Activated CD8-positive, alpha-beta memory T cell treated with anti-CD3 and anti-CD28 coated beads, Interleukin-2, amount 50 U/mL, for 1 hour (primary cell): Measurements from ENCODE around the gene IFNL2.
"Not testable (repeated sequence)": the region's sequence is repeated elsewhere in the genome, so short reads cannot be mapped to it uniquely, and the experiment has no call there.

Source experiments
- DNase-seq: peaks from one replicate; pipeline ENCODE4 v3.0.0-alpha.2; 2020; ENCODE audit errors: extremely low read depth

IFNL2 gene

DNA sequence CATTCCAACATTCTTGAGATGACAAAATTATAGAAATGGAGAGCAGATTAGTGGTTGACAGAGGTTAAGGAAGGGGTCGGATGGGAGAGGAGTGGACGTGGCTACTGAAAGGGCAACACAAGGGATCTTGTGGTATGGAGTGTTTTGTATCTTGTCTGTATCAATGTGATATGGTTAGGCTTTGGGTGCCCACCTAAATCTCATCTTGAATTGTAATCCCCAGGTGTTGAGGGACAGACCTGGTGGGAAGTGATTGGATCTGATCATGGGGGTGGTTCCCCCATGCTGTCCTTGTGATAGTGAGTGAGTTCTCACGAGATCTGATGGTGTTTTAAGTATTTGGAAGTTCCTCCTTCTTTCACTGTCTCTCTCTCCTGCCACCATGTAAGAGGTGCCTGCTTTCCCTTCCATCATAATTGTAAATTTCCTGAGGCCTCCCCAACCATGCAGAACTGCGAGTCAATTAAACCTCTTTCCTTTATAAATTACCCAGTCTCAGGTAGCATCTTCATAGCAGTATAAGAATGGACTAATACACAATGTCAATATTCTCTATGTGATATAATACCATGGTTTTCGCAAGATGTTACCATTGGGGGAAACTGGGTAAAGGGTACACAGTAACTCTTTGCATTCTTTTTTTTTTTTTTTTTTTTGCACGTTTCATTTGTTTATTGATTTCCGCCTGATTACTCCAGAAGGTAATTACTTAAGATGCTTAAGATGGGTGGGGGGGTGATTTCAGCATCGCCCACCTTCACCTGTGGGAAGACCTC, 14.6 kb upstream of the IFNL2 start:
- DNase-seq: no peak

DNA sequence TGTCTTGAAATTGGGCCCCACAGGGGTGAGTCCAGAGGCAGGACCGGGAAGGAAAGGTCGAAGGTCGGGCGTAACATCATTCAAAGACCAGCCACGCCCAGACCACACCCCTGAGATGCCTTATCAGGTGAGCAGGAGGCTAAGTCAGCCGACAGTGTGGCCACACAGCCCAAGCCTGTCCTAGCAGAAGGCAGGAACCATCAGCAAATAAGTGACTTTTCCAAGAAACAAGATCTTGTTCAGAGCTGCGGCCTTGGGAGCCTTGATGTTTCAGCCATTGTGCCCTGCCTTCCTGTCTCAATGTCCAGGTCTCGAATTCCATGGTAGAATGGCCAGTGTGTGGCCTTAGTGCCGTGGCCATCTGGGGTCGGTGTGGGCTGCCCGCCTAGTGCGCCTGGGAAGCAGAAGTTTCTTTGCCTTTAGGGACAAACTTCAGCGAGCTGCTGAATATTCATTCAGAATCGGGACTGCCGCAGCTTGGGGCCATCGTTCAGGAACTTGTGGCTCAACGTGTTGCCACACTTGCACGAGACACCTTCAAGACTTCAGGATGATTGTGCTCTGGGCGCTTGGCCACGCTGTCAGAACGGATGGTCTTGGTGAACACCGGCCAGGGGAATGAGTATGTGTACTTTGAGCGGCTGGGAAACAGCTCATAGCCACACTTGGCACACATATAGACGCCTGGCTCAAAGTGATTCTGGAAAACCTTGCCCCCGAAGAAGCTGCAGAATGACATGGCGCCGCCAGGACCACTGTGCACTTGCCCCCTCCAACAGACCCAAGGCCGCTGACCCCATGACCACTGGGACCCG, 13.5 kb upstream of the IFNL2 start:
- no peak for DNase-seq

DNA sequence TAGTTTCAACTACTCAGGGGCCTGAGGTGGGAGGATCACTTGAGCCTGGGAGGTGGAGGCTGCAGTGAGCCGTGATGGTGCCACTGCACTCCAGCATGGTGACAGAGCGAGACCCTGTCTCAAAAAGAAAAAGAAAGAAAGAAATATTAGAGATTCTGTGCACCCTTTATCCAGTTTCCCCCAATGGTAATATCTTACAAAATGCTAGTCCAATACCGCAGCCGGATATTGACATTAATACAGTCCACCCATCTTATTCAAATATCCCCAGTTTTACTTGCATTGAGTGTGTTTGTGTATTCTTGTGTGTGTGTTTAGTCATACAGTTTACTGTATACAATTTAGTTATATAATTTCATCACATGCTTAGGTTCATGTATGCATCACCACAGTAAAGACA, 11.0 kb upstream of the IFNL2 start:
- no peak for DNase-seq

DNA sequence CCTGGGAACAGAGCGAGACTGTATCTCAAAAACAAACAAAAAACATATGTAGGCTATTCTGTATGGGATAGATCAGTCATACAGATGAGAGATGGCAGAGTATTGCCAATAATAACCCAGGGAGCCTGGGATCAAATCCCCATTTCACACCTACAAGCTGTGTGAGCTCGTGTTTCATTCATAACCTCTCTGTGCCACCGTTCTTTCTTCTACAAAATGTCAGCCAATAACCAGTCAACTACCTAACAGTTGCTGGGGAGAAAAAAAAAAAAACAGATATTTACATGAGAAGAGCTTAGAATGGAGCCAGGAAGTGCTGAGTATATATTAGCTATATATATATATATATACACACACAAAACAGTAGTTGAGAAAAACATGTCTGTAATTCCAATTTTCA, 6.5 kb upstream of the IFNL2 start:
- no peak for DNase-seq

DNA sequence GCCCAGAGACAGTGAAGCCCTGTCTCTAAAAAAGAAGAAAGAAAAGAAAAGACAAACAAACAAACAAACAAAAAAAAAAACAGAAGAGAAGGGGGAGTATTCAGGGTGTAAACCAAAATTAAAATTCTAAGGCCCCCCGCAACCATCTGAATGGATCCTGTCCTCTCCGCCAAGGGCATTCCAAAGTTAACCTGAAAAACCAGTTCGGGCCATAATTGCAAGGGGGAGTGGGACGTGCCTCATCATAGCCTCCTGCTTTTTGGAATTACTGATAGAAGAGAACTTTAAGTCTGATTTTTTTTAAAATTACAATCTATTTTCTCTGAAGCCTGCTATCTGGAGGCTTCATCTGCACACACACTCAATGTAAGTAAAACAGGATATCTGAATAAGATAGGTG, 5.7 kb upstream of the IFNL2 start:
- no peak for DNase-seq

DNA sequence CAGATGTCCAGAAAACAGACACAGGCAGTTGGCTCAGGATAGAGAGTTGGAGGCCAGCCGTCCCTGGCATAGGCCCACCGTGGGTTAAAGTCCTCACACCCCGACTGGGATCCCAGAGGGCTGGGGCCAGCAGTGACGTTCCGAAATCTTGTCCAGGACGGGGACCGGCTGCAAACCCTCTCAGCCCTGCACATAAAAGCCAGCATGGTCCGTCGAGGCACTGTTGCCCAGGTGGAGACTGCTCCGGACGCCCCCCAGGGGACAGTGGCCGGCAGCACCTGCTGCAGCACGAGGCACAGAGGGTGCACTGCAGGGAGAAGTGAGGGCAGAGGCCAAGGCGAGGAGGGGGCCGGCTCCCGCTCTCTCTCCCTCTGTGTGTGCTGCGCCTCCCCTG, 4.3 kb upstream of the IFNL2 start:
- no peak for DNase-seq

DNA sequence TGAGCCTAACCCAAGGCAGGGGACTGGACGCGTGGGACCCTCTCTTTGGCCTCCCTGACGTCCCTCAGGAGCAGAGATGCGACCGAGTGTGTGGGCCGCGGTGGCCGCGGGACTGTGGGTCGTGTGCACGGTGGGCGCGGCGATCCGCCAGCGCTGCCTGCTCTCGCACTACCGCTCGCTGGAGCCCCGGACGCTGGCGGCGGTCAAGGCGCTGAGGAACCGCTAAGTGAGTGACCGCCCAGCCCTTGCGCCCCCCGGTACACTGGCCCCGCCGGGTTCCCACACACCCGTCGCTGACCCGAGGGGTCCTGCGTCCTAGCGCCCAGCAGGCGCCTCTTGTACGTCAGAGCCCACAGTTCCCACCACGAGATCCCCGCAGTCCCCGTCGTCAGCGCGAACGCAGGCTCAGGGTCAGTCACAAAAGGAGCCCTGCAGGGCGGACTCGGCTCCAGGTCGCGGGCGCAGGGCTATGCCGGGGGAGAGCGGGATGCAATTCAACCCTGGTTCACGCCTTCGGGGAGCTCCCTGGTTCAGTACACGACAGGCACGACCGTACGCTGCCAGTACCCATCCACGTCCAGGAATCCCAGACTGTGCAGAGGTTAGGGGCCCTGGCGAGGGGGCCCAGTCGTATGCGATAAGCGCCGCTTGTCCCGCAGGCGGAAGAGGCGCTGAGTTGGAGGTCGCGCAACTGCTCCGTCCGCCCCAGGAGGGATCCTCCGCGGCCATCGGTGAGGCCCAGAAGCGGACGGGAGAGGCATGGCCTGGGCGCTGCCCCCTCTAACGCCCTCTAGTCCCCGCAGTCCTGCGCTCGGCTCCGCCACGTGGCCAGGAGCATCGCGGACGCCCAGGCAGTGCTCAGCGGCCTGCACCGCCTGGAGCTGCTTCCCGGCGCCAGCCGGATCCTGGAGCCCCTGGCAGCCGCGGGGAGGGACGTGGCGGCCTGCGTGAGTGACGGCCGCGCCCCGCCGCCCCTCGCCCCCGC, 3.6 kb upstream of the IFNL2 start:
- no peak for DNase-seq

DNA sequence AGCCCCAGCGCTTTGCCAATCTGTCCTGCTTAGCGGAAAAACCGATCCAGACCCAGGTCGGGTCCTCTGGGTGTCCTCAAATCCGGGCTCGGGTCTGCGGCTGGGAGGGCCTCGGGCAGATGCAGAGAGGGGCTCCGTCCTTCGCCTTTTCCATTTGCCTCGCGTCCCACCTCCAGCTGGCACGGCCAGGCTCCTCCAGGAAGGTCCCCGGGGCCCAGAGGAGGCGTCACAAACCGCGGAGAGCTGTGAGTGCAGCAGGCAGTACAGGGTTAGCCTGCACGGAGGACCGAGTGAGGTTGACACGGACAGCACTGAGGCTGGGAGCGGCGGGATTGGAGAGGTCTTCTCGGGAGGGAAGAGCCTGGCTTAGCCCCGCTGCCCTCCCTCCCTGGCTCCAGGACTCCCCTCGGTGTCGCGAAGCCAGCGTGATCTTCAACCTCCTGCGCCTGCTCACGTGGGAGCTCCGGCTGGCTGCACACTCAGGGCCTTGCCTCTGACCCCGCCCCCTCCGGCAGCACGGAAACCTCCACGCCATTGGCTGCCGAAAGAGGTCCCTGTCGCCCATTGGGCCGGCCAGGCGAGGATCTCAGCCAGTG, 2.8 kb upstream of the IFNL2 start:
- DNase-seq: no peak

DNA sequence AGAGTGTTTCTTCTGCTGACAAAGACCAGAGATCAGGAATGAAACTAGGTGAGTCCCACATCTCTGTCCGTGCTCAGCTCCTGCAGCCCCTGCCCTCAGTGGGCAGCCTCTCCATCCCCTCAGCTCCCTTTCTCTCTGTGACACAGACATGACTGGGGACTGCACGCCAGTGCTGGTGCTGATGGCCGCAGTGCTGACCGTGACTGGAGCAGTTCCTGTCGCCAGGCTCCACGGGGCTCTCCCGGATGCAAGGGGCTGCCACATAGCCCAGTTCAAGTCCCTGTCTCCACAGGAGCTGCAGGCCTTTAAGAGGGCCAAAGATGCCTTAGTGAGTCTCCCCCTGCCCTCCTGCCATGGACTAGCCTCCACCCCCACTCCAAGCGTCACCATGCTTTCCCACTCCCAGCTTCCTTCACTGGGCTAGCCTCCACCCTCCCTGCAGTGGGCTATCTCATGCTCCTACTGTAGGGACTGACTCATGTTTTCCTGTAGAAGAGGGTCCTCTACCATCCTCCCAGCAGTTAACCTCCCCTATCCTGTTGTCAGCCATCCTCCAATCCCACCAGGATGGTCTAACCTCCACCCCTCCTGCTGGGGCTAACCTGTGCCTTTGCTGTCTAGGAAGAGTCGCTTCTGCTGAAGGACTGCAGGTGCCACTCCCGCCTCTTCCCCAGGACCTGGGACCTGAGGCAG, 481 bp downstream of the IFNL2 start:
- DNase-seq: not testable (repeated sequence)

DNA sequence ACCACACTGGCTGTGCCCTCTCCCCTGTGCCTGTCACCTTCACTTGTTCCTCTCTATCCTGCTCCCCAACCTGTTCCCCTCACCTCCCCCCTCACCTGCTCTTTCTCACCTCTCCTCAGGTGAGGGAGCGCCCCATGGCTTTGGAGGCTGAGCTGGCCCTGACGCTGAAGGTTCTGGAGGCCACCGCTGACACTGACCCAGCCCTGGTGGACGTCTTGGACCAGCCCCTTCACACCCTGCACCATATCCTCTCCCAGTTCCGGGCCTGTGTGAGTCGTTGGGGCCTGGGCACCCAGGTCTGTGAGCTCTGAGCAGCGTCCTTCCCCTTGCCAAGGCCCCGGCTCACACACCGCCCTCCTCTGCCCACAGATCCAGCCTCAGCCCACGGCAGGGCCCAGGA, 1.2 kb downstream of the IFNL2 start:
- not testable (repeated sequence) for DNase-seq

DNA sequence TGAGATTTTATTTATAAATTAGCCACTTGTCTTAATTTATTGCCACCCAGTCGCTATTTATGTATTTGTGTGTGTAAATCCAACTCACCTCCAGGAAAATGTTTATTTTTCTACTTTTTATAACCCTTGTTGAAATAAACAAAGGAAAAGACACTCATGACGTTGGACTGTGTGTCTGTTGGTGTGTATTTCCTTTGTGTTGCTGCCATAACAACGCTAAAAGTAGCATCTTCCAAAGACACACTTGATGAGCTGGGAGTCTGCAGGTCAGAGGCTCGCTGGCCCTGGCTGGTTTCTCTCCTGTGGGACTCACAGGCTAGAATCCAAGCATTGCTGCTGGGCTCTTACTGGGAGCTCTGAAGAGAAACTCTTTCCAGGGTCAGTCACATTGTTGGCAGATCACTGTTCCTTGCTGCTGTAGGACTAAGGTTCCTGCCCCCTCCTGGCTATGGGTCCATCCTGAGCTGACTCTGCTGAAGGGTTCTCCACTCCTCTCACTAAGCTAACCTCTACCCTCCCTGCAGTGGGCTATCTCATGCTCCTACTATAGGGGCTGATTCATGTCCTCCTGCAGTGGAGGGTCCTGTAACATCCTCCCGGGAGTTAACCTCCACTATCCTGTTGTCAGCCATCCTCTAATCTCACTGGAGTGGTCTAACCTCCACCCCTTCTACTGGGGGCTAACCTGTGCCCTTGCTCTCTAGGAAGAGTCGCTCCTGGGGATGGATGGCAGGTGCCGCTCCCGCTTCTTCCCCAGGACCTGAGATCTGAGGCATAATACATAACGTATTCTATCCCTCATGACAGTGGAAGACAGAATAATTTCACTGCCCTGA, 2.1 kb downstream of the IFNL2 start:
- DNase-seq: no peak

DNA sequence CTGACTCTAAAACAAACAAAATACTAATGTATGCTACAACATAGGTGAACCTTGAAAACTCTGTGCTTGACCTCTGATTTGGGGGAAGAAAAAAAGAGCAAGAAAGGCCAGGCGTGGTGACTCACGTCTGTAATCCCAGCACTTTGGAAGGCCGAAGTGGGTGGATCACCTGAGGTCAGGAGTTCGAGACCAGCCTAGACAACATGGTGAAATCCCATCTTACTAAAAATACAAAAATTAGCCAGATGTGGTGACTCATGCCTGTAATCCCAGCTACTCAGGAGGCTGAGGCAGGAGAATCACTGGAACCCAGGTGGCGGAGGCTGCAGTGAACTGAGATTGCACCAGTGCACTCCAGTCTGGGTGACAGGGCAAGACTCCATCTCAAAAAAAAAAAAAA, 5.7 kb downstream of the IFNL2 start:
- not testable (repeated sequence) for DNase-seq

DNA sequence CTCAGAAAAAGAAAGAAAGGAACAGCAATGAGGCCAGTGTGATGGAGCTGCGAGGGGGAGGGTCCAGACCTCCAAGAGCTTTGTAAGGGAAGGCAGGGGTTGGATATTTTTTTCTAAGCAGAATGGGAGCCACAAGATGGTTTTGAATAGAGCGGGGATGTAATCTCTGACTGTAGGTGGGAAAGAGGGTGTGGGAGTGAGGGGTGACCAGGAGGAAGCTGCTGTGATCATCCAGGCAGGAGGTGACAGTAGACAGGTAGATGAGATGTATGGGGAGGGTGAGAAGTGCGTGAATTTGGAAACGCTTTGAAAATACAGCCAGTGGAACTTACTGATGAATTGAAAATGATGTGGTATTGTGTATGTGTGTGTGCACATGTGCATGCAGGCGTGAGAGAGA, 7.4 kb downstream of the IFNL2 start:
- no peak for DNase-seq

DNA sequence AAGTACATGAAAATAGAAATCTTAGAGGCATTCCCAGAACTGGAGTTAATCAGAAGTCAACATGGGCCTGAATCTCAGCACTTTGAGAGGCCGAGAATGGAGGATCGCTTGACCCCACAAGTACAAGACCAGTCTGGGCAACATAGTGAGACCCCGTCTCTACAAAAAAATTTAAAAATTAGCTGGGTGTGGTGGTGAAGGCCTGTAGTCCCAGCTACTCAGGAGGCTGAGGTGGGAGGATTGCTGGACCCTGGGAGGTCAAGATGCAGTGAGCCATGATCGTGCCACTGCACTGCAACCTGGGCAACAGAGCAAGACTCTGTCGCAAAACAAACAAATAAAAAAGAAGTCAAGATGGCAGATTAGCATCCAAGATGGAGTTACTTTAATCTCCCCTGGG, 8.5 kb downstream of the IFNL2 start:
- no peak for DNase-seq

DNA sequence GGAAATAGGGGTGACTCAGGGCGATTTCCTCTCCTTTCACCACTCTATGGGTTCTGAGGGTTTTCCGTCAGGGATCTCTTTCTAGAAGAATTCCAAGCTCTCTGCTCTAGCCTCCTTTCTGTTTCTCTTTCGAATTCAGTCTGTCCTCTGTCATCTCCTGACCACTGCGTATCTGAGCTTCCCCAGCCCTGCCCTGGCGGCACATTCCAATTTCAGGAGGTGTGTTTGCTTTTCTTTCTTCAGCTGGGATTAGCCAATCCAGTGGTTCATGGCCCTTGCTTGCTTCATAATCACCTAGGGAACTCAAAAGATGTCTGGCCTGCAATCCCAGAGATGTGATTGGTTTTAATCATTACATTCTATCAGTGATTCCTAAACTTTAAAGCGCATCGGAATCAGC, 9.4 kb downstream of the IFNL2 start:
- DNase-seq: no peak

DNA sequence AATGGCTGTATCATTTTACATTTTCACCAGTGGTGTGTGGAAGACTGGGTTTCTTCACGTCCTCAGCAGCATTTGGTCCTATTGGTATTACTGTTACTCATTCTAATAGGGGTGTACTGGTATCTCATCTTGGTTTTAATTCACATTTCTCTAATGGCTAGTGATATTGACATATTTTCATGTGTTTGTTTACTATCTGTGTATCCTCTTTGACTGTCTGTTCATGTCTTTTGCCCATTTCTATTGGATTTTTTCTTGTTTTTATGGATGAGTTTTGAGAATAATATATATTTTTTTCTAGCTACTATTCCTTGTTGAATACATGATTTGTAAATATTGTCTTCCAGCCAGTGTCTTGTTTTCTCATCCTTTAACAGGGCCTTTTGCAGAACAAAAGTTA, 13.8 kb downstream of the IFNL2 start:
- DNase-seq: no peak

DNA sequence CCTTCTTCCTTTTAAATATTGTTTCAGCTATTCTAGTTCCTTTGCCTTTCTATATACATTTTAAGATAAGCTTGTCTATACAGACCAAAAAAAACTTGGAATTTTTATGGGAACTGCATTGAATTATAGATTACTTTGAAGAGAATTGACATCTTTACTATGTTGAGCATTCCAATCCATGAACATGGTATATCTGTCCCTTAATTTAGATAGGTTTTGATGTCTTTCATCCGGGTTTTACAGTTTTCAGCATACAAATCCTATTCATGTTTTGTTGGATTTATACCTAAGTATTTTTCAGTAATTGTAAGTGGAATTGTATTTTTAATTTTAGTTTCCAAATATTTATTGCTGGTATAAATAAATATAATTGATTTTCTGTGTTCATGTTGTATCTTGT, 15.8 kb downstream of the IFNL2 start:
- no peak for DNase-seq

DNA sequence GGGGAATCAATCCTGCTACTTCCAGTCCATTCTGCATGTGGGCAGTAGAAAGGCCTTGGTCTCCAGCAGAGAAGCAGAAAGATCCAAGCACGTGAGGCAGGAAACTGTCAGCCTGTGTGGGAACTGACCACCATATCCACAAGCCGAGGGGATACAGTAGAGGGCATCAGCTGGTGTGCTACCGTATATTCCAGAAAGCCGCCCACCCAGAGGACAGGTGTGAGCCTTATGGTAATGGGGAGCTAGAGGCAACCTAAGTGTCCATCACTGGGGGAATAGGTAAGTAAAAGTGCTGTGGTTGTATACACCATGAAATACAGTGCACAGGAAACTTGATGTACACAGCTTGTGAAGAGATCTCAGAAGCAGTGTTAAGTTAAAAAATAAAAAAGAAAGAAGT, 25.2 kb downstream of the IFNL2 start:
- no peak for DNase-seq

DNA sequence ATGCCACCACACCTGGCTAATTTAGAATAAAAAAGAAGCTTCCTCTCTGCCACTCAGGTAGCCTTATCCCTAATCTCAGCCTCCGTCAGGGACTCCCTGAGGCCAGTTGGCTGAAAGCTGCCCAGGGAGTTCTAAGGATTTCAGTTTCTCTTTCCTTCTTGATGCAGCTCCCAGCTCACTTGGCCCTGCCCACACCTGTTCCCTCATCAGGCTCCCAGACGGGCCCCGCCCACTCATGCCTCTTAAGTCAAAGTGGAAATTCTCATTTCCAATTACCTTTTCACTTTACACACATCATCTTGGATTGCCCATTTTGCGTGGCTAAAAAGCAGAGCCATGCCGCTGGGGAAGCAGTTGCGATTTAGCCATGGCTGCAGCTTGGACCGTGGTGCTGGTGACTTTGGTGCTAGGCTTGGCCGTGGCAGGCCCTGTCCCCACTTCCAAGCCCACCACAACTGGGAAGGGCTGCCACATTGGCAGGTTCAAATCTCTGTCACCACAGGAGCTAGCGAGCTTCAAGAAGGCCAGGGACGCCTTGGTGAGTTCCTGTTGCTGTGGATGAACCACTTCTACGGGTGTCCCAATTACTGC, 28.0 kb downstream of the IFNL2 start, which contains the start of gene IFNL1:
Gene IFNL1, plus strand, starts transcription at position 353 of the 591 bp plus-strand sequence. Its CDS starts 15 bp downstream, at position 368.
- no peak for DNase-seq

DNA sequence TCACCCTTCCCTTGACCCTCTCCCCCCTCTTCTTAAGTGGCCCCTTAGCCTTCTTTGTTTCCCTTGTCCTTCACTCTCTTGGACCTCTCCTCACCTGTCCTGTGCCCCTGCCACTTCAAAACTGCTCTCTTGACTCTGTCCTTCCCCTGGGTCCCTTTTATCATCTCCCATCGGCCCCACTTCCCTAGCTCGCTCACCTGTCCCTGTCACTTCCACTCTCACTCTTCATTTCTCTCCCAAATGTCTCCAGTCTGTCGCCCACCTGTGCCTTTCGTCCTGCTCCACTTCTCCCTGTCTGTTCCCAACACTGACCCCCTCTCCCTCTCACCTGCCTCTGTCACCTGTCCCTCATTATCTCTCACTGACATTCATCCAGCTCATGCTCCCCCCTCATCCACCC, 28.7 kb downstream of the IFNL2 start:
- DNase-seq: no peak
